ENCODE measurements around the gene MID1. TPM values are rescaled to one million over a fixed set of nuclear protein-coding genes. Genes with fewer than 3 reads are reported as not detected.
A peak's percentile ranks its signal among the peaks of the same experiment; 100 is the strongest.

The MID1 gene
- total and polyA plus RNA-seq, 2 experiments from 2014 or later = 34.6 to 63.9 TPM

DNA sequence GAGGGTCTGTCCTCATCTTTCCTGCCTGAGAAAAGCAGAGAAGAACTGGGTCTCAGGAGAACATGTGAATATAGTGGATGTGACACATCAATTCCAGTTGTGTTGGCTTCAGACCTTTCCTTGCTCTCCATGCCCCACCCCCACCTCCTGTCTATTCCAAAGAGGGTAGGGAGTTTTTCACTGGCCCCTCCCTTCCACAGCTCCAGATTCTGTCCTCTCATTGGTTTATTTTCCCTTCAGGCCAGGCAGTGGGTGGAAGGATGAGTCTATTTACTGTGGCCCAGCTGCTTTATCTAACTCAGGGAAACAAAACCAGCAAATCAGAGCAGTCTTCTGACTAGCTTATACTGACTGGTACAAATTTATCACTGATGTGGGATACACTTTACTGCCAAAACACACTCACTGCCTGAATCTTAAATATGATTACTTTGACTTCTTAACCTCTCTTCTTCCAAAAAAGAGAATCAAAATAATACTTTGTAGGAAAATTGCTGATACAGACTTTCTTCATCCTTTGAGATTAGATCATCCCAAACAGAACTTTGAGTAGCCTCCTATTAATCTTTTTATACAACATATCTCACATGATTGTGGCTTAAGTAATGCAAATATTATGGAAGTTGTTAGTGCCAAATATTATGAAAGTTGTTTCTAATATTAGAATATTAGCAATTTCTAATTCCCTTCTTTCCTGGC, 221.2 kb downstream of the MID1 start:
- Histone ChIP-seq H3K27ac (no peak overlapping the region), H3K27me3 (no peaks in the 10 kb centered on the region), H3K4me1 (ENCODE audit: low read depth) (no peaks in the 10 kb centered on the region), H3K36me3 (no peaks in the 10 kb centered on the region), H3K4me3 (no peak overlapping the region), H3K9me3 (ENCODE audit: low read depth) (no peaks in the 10 kb centered on the region)
- TF ChIP-seq, protein P1, sequence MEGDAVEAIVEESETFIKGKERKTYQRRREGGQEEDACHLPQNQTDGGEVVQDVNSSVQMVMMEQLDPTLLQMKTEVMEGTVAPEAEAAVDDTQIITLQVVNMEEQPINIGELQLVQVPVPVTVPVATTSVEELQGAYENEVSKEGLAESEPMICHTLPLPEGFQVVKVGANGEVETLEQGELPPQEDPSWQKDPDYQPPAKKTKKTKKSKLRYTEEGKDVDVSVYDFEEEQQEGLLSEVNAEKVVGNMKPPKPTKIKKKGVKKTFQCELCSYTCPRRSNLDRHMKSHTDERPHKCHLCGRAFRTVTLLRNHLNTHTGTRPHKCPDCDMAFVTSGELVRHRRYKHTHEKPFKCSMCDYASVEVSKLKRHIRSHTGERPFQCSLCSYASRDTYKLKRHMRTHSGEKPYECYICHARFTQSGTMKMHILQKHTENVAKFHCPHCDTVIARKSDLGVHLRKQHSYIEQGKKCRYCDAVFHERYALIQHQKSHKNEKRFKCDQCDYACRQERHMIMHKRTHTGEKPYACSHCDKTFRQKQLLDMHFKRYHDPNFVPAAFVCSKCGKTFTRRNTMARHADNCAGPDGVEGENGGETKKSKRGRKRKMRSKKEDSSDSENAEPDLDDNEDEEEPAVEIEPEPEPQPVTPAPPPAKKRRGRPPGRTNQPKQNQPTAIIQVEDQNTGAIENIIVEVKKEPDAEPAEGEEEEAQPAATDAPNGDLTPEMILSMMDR (IDR thresholded peaks at IDR 0.05; ENCODE audit: low read depth, low read length) = no peak
- DNase-seq (ENCODE audit: low read depth in 1 of 2, low spot score in 1 of 2) = peak in 1 of 2 donors; percentile 5

DNA sequence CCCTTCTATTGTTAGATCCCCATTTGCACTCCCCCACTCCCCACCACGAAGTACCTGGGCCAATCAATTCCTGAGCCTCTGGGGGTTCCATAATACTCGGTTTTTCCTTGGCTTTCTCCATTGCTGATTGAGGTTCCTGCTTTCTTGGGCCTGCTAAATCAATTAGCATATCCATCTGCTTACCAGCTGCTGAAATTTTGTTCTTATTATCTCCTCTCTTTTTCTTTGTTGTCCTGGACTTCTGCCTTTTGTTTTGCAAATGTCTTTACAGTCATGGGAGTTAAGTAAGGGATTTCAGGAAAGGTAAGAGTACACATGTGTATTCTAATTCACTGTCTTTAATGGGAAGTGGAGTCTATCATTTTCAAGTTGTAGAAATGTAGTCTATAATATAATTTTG, 222.2 kb downstream of the MID1 start:
- TF ChIP-seq, protein P1 (IDR thresholded peaks at IDR 0.05; ENCODE audit: low read depth, low read length) = no peak

DNA sequence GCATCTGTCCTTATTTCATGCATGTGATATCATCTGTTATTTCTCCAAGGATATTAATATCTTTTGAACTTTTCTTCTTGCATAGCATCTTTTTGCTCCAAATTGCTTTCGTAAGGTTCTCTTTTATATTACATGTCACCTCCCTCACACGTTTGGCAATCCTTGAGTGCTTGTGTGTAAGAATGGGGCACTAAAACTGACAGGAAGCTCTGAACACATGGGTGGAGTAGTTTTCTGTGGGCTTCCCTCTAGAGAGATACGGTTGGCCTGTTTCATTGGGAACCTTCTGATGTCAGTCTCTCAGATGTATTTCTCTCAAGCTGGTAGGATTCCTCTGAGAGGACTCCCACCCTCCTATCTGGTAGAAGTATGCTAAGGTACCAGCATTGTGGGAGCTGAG, 223.0 kb downstream of the MID1 start:
- no peak for DNase-seq (ENCODE audit: low read depth in 1 of 2, low spot score in 1 of 2)
- Histone ChIP-seq H3K4me1 (ENCODE audit: low read depth) (no peaks in the 10 kb centered on the region), H3K27ac (no peak overlapping the region), H3K36me3 (no peaks in the 10 kb centered on the region), H3K4me3 (no peak overlapping the region), H3K9me3 (ENCODE audit: low read depth) (no peaks in the 10 kb centered on the region), H3K27me3 (no peaks in the 10 kb centered on the region)
- TF ChIP-seq, protein P1 (IDR thresholded peaks at IDR 0.05; ENCODE audit: low read depth, low read length) = no peak

More for the DNA sequence above, 222.2 kb downstream of the MID1 start:
- H3K4me3 ChIP-seq = no peak overlapping the region
- no peaks in the 10 kb centered on the region for H3K4me1 ChIP-seq (ENCODE audit: low read depth)
- no peaks in the 10 kb centered on the region for H3K27me3 ChIP-seq
- DNase-seq (ENCODE audit: low read depth in 1 of 2, low spot score in 1 of 2) = no peak
- no peaks in the 10 kb centered on the region for H3K9me3 ChIP-seq (ENCODE audit: low read depth)
- H3K36me3 ChIP-seq = no peaks in the 10 kb centered on the region
- no peak overlapping the region for H3K27ac ChIP-seq

DNA sequence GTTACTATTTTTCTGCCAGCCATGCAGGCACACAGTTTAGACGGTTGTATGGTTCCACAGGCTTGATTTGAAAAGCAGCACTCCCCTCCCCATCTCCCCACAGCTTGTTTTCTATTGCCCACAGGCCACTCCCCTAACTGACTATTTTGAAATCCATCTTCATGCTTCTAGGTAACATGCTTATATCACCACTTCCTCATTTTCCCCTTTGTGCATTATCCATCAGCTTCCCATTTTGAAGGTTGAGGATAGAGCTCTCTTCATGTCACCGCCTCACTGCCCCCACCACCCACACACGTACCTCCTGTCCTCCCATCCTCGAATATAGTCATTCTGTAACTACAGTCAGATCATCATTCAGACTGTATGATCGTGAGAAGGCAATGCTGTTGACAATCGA, 224.7 kb downstream of the MID1 start:
- DNase-seq (ENCODE audit: low read depth in 1 of 2, low spot score in 1 of 2) = no peak
- TF ChIP-seq, protein P1 (IDR thresholded peaks at IDR 0.05; ENCODE audit: low read depth, low read length) = no peak
- no peak overlapping the region for H3K27ac ChIP-seq
- H3K9me3 ChIP-seq (ENCODE audit: low read depth) = no peaks in the 10 kb centered on the region
- no peaks in the 10 kb centered on the region for H3K27me3 ChIP-seq
- no peaks in the 10 kb centered on the region for H3K36me3 ChIP-seq
- H3K4me1 ChIP-seq (ENCODE audit: low read depth) = no peaks in the 10 kb centered on the region
- no peak overlapping the region for H3K4me3 ChIP-seq

All from cardiac muscle cell (in vitro differentiated cells and primary cell).